ENCODE data around the gene FRMD6. TPM values are rescaled to one million over a fixed set of nuclear protein-coding genes. Genes with fewer than 3 reads are reported as not detected.

The FRMD6 gene
- total and polyA plus RNA-seq, 4 donors = 3.2 to 27.2 (median 8.6) TPM

- no peak for ATAC-seq (ENCODE audit: insufficient read depth, low FRiP score)
- Histone ChIP-seq H3K4me3 (no peak overlapping the region), H3K27me3 (ENCODE audit: control insufficient read depth in 3 of 3, insufficient read depth in 3 of 3, low read length in 2 of 3) (no peaks in the 10 kb centered on the region), H3K27ac (ENCODE audit: low read depth in 1 of 2, low read length in 1 of 2) (no peak overlapping the region), H3K9me3 (ENCODE audit: control insufficient read depth in 4 of 4, insufficient read depth in 3 of 4, low read length in 3 of 4) (no peaks in the 10 kb centered on the region), H3K9ac (ENCODE audit: insufficient read depth in 1 of 2, low read length in 2 of 2) (no peak overlapping the region), H3K36me3 (ENCODE audit: control insufficient read depth in 4 of 4, insufficient read depth in 4 of 4, low read length in 4 of 4) (peaks cover 0 to under 1% (median 0%) of the 10 kb centered on the region in 4 donors), H3K4me1 (ENCODE audit: control insufficient read depth in 5 of 5, insufficient read depth in 5 of 5, low read length in 5 of 5) (no peaks in the 10 kb centered on the region)
- DNase-seq = no peak
- TF ChIP-seq, protein P1, sequence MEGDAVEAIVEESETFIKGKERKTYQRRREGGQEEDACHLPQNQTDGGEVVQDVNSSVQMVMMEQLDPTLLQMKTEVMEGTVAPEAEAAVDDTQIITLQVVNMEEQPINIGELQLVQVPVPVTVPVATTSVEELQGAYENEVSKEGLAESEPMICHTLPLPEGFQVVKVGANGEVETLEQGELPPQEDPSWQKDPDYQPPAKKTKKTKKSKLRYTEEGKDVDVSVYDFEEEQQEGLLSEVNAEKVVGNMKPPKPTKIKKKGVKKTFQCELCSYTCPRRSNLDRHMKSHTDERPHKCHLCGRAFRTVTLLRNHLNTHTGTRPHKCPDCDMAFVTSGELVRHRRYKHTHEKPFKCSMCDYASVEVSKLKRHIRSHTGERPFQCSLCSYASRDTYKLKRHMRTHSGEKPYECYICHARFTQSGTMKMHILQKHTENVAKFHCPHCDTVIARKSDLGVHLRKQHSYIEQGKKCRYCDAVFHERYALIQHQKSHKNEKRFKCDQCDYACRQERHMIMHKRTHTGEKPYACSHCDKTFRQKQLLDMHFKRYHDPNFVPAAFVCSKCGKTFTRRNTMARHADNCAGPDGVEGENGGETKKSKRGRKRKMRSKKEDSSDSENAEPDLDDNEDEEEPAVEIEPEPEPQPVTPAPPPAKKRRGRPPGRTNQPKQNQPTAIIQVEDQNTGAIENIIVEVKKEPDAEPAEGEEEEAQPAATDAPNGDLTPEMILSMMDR (IDR thresholded peaks at IDR 0.05; ENCODE audit: control extremely low read depth, extremely low read depth) = no peak
Observed at GRCh38 chr14:51684760-51685159, 33.0 kb downstream of the FRMD6 start.

- Histone ChIP-seq H3K4me1 (ENCODE audit: control insufficient read depth in 5 of 5, insufficient read depth in 5 of 5, low read length in 5 of 5) (no peaks in the 10 kb centered on the region), H3K9me3 (ENCODE audit: control insufficient read depth in 4 of 4, insufficient read depth in 3 of 4, low read length in 3 of 4) (no peaks in the 10 kb centered on the region)
- whole genome bisulfite sequencing, 2 donors = 95 to 100% methylated on average over 1 of the region's 1 CpG
Observed at GRCh38 chr14:51691176-51691575, 39.5 kb downstream of the FRMD6 start.

GRCh38 chr14:51692646-51693045 is 40.9 kb downstream of the FRMD6 start:
- Histone ChIP-seq H3K27ac (ENCODE audit: low read depth in 1 of 2, low read length in 1 of 2) (no peak overlapping the region), H3K27me3 (ENCODE audit: control insufficient read depth in 3 of 3, insufficient read depth in 3 of 3, low read length in 2 of 3) (no peaks in the 10 kb centered on the region), H3K4me3 (no peak overlapping the region), H3K9me3 (ENCODE audit: control insufficient read depth in 4 of 4, insufficient read depth in 3 of 4, low read length in 3 of 4) (no peaks in the 10 kb centered on the region), H3K36me3 (ENCODE audit: control insufficient read depth in 4 of 4, insufficient read depth in 4 of 4, low read length in 4 of 4) (peaks cover 0 to 14% (median 2%) of the 10 kb centered on the region in 4 donors), H3K9ac (ENCODE audit: insufficient read depth in 1 of 2, low read length in 2 of 2) (no peak overlapping the region), H3K4me1 (ENCODE audit: control insufficient read depth in 5 of 5, insufficient read depth in 5 of 5, low read length in 5 of 5) (no peaks in the 10 kb centered on the region)
- TF ChIP-seq, protein P1 (IDR thresholded peaks at IDR 0.05; ENCODE audit: control extremely low read depth, extremely low read depth) = no peak
- ATAC-seq (ENCODE audit: insufficient read depth, low FRiP score) (no peak), DNase-seq (no peak)
- 96 to 97% methylated on average over 3 of the region's 3 CpGs for WGBS, 2 donors

More at GRCh38 chr14:51691176-51691575, 39.5 kb downstream of the FRMD6 start:
- TF ChIP-seq, protein P1 (IDR thresholded peaks at IDR 0.05; ENCODE audit: control extremely low read depth, extremely low read depth) = no peak
- Histone ChIP-seq H3K9ac (ENCODE audit: insufficient read depth in 1 of 2, low read length in 2 of 2) (no peak overlapping the region), H3K4me3 (no peak overlapping the region), H3K36me3 (ENCODE audit: control insufficient read depth in 4 of 4, insufficient read depth in 4 of 4, low read length in 4 of 4) (peaks cover 0 to 14% (median 2%) of the 10 kb centered on the region in 4 donors), H3K27me3 (ENCODE audit: control insufficient read depth in 3 of 3, insufficient read depth in 3 of 3, low read length in 2 of 3) (no peaks in the 10 kb centered on the region), H3K27ac (ENCODE audit: low read depth in 1 of 2, low read length in 1 of 2) (no peak overlapping the region)
- no peak for DNase-seq
- no peak for ATAC-seq (ENCODE audit: insufficient read depth, low FRiP score)

DNA sequence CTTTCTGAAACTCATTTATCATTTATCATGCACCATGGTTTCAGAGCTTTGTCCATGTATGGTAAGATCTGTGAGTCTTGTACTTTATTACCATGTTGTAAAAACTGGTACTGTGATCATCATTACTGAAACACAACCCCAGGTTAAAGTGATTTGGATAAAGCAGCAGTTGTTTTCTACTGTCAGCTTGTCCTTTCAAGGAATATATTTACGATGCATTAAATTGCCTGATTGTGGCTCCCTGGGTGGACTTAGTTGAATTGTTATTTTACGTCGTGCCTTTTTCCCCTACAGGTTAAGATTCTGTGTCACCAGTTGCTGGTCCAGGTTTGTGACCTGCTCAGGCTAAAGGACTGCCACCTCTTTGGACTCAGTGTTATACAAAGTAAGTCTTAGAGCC is 46.1 kb downstream of the FRMD6 start:
- Histone ChIP-seq H3K27ac (ENCODE audit: low read depth in 1 of 2, low read length in 1 of 2) (no peak overlapping the region), H3K9ac (ENCODE audit: insufficient read depth in 1 of 2, low read length in 2 of 2) (no peak overlapping the region), H3K9me3 (ENCODE audit: control insufficient read depth in 4 of 4, insufficient read depth in 3 of 4, low read length in 3 of 4) (no peaks in the 10 kb centered on the region), H3K4me1 (ENCODE audit: control insufficient read depth in 5 of 5, insufficient read depth in 5 of 5, low read length in 5 of 5) (no peaks in the 10 kb centered on the region), H3K27me3 (ENCODE audit: control insufficient read depth in 3 of 3, insufficient read depth in 3 of 3, low read length in 2 of 3) (no peaks in the 10 kb centered on the region), H3K4me3 (no peak overlapping the region), H3K36me3 (ENCODE audit: control insufficient read depth in 4 of 4, insufficient read depth in 4 of 4, low read length in 4 of 4) (peaks cover 0 to 14% (median 4%) of the 10 kb centered on the region in 4 donors)
- DNase-seq (no peak), ATAC-seq (ENCODE audit: insufficient read depth, low FRiP score) (no peak)
- WGBS, 2 donors = 82 to 84% methylated on average over 3 of the region's 3 CpGs
- TF ChIP-seq, protein P1 (IDR thresholded peaks at IDR 0.05; ENCODE audit: control extremely low read depth, extremely low read depth) = no peak
